GM12891 (cell line): ENCODE data around the gene PRR15L.
A peak's percentile ranks its signal among the peaks of the same experiment; 100 is the strongest.

ENCODE experiments used
- DNase-seq: peaks from one replicate; pipeline ENCODE4 v3.0.0; 2011; ENCODE audit warnings: low spot score; ENCODE audit not compliant: insufficient read length
- FAIRE-seq: peaks from 2 replicates; lab custom pipeline; 2011; peaks lifted over from hg19 to GRCh38; lab: Jason Lieb, UNC
- PAX5 ChIP-seq: IDR thresholded peaks from 2 replicates; pipeline ENCODE4 v1.6.1; 2011; ENCODE audit warnings: low read length, moderate library complexity, mild to moderate bottlenecking; ENCODE audit not compliant: insufficient read depth, severe bottlenecking
- POLR2A ChIP-seq: IDR thresholded peaks from 2 replicates; pipeline ENCODE4 v1.6.1; 2011; ENCODE audit warnings: low read depth, low read length, control low read depth
- POLR2AphosphoS5 ChIP-seq: IDR thresholded peaks from 2 replicates; pipeline ENCODE4 v1.6.1; 2011; ENCODE audit warnings: low read depth, low read length, control low read depth
- POU2F2 ChIP-seq: IDR thresholded peaks from 2 replicates; pipeline ENCODE4 v1.6.1; 2011; ENCODE audit warnings: low read depth, mild to moderate bottlenecking, control low read depth, low read length, moderate library complexity
- SPI1 ChIP-seq: IDR thresholded peaks from 2 replicates; pipeline ENCODE4 v1.6.1; 2011; ENCODE audit warnings: low read depth, low read length, control low read depth
- TAF1 ChIP-seq: IDR thresholded peaks from 2 replicates; pipeline ENCODE4 v1.6.1; 2011; ENCODE audit warnings: low read depth, low read length, control low read depth

PRR15L gene

GRCh38 chr17:47961406-47961805 lies 3.7 kb upstream of the PRR15L start:
- no peak for DNase-seq
- no peak for FAIRE-seq
- TF ChIP-seq TAF1 = no peak
- TF ChIP-seq POLR2AphosphoS5 = no peak
- TF ChIP-seq POLR2A = no peak
- no peak for TF ChIP-seq SPI1
- TF ChIP-seq POU2F2 = no peak
- no peak for TF ChIP-seq PAX5

GRCh38 chr17:47959825-47960655 lies 2.4 kb upstream of the PRR15L start:
- TF ChIP-seq SPI1 = no peak
- TF ChIP-seq POLR2A = no peak
- TF ChIP-seq PAX5 = no peak
- FAIRE-seq = no peak
- no peak for DNase-seq

- DNase-seq (no peak), FAIRE-seq (no peak)
- no peak for TF ChIP-seq TAF1
- no peak for TF ChIP-seq POU2F2
- no peak for TF ChIP-seq PAX5
- no peak for TF ChIP-seq POLR2AphosphoS5
- no peak for TF ChIP-seq POLR2A
- TF ChIP-seq SPI1 = no peak
Measured at GRCh38 chr17:47956791-47957590, 692 bp downstream of the PRR15L start.

GRCh38 chr17:47955497-47956461 lies 1.9 kb downstream of the PRR15L start:
- TF ChIP-seq POLR2AphosphoS5 = no peak
- TF ChIP-seq POU2F2 = no peak
- TF ChIP-seq POLR2A = no peak
- TF ChIP-seq PAX5 = no peak
- no peak for TF ChIP-seq TAF1
- no peak for TF ChIP-seq SPI1
- DNase-seq (no peak), FAIRE-seq (no peak)

GRCh38 chr17:47953909-47954308 lies 3.8 kb downstream of the PRR15L start:
- FAIRE-seq = no peak
- TF ChIP-seq POLR2AphosphoS5 (no peak), POLR2A (no peak), SPI1 (no peak), TAF1 (no peak), POU2F2 (no peak), PAX5 (no peak)
- DNase-seq = no peak

- DNase-seq (no peak), FAIRE-seq (no peak)
- TF ChIP-seq POLR2A = no peak
- TF ChIP-seq POU2F2 = no peak
- TF ChIP-seq TAF1 = no peak
- no peak for TF ChIP-seq SPI1
- no peak for TF ChIP-seq PAX5
- no peak for TF ChIP-seq POLR2AphosphoS5
Measured at GRCh38 chr17:47952171-47953021, 5.3 kb downstream of the PRR15L start.

GRCh38 chr17:47950448-47950847 lies 7.2 kb downstream of the PRR15L start:
- FAIRE-seq (no peak), DNase-seq (no peak)
- TF ChIP-seq POLR2A (no peak), SPI1 (no peak), TAF1 (no peak), POU2F2 (no peak), POLR2AphosphoS5 (no peak), PAX5 (no peak)

GRCh38 chr17:47949946-47950345 lies 7.7 kb downstream of the PRR15L start:
- FAIRE-seq (peak; percentile 59), DNase-seq (no peak)
- TF ChIP-seq TAF1 (no peak), SPI1 (no peak), POLR2A (no peak), PAX5 (no peak), POLR2AphosphoS5 (no peak), POU2F2 (no peak)
